Breast epithelium (tissue), 4 donors: ENCODE measurements around the gene PPIG. TPM values are rescaled to one million over a fixed set of nuclear protein-coding genes. Genes with fewer than 3 reads are reported as not detected.
"Not testable (repeated sequence)": the region's sequence is repeated elsewhere in the genome, so short reads cannot be mapped to it uniquely, and the experiment has no call there.

Source experiments
- DNase-seq, 2 donors: peaks; one replicate each; pipeline ENCODE4 v3.0.0-alpha.2; 2019; ENCODE audit warnings: low spot score in 2 of 2
- H3K27ac ChIP-seq, 2 donors: fragments of 200-600 bp; sonication (generic) in 1 of 2; one replicate each; pipeline ENCODE4 v1.5.1; 2016 to 2019; ENCODE audit warnings: mild to moderate bottlenecking in 1 of 2
- H3K27me3 ChIP-seq, 2 donors: fragments of 200-600 bp; sonication (generic) in 1 of 2; one replicate each; pipeline versions ENCODE4 v1.5.1 to v1.6.0; 2017 to 2019; ENCODE audit warnings: control low read depth in 1 of 2, mild to moderate bottlenecking in 1 of 2
- H3K36me3 ChIP-seq: fragments of 200-600 bp; one replicate; pipeline ENCODE4 v1.5.1; 2019
- H3K4me1 ChIP-seq, 2 donors: fragments of 200-600 bp; sonication (generic); one replicate each; pipeline ENCODE4 v1.5.1; 2016 to 2019; ENCODE audit warnings: control low read depth in 1 of 2
- H3K4me3 ChIP-seq, 3 donors: fragments of 200-600 bp; sonication (generic); 1 replicate in 2 of 3; 2 replicates in 1 of 3; pipeline ENCODE4 v1.5.1; 2016 to 2019; ENCODE audit warnings: mild to moderate bottlenecking in 3 of 3, moderate library complexity in 2 of 3
- H3K9me3 ChIP-seq, 2 donors: fragments of 200-600 bp; sonication (generic) in 1 of 2; one replicate each; pipeline ENCODE4 v1.5.1; 2016 to 2019; ENCODE audit warnings: control low read depth in 1 of 2
- CTCF ChIP-seq, 3 donors: fragments of 450-650 bp; IDR thresholded peaks; one replicate each; pipeline ENCODE4 v1.5.1; 2016 to 2017; ENCODE audit warnings: antibody characterized with exemption in 3 of 3, mild to moderate bottlenecking in 3 of 3, moderate library complexity in 3 of 3
- POLR2A ChIP-seq: fragments of 450-650 bp; IDR thresholded peaks from one replicate; pipeline ENCODE4 v1.6.1; 2016; ENCODE audit warnings: antibody characterized with exemption, mild to moderate bottlenecking, moderate library complexity
- POLR2AphosphoS5 ChIP-seq, 3 donors: sonication (generic); formaldehyde crosslinking; IDR thresholded peaks; one replicate each; pipeline ENCODE4 v1.6.1; 2017; ENCODE audit warnings: antibody characterized with exemption in 3 of 3
- intact Hi-C: fragments of 100-400 bp; cut with DNase I; formaldehyde crosslinking; loops from one replicate; pipeline ENCODE4 v1.15.1; 2023; ENCODE audit warnings: low total_unique reads
- total RNA-seq, 3 donors: library from RNA; depleted of rRNA; stranded (reverse); fragments of >200 nt; gene quantifications; one replicate each; pipeline ENCODE4 v1.1.0, GENCODE V29; 2016

Gene PPIG
- total RNA-seq, 3 donors from 2014 or later: 35.5 to 67.9 (median 50.1) TPM

- intact Hi-C loops: no loop called here
- DNase-seq: no peak
These were observed 98.9 kb downstream of the PPIG start for GRCh38 chr2:169683054-169683424.

GRCh38 chr2:169683425-169684134 is 99.4 kb downstream of the PPIG start:
- DNase-seq: no peak

More at GRCh38 chr2:169683054-169683424, 98.9 kb downstream of the PPIG start:
- Histone ChIP-seq H3K27me3 (no peaks in the 10 kb centered on the region), H3K27ac (no peak overlapping the region), H3K36me3 (no peaks in the 10 kb centered on the region), H3K4me3 (no peak overlapping the region), H3K9me3 (no peaks in the 10 kb centered on the region), H3K4me1 (no peaks in the 10 kb centered on the region)
- no peak for TF ChIP-seq CTCF (IDR thresholded peaks at IDR 0.05)
- TF ChIP-seq POLR2AphosphoS5 (IDR thresholded peaks at IDR 0.05): no peak
- no peak for TF ChIP-seq POLR2A

GRCh38 chr2:169684135-169684565 is 100.0 kb downstream of the PPIG start:
- H3K27ac ChIP-seq: no peak overlapping the region
- no peak for TF ChIP-seq POLR2AphosphoS5 (IDR thresholded peaks at IDR 0.05)
- TF ChIP-seq POLR2A: no peak
- no peak for TF ChIP-seq CTCF (IDR thresholded peaks at IDR 0.05)
- intact Hi-C loops: no loop called here
- H3K36me3 ChIP-seq: no peaks in the 10 kb centered on the region
- H3K4me3 ChIP-seq: no peak overlapping the region
- H3K27me3 ChIP-seq: no peaks in the 10 kb centered on the region
- no peaks in the 10 kb centered on the region for H3K9me3 ChIP-seq
- DNase-seq: no peak
- no peaks in the 10 kb centered on the region for H3K4me1 ChIP-seq

More at GRCh38 chr2:169683425-169684134, 99.4 kb downstream of the PPIG start:
- H3K27ac ChIP-seq: no peak overlapping the region
- no peaks in the 10 kb centered on the region for H3K27me3 ChIP-seq
- intact Hi-C loops: no loop called here
- H3K36me3 ChIP-seq: no peaks in the 10 kb centered on the region
- TF ChIP-seq CTCF (IDR thresholded peaks at IDR 0.05) (no peak), POLR2AphosphoS5 (IDR thresholded peaks at IDR 0.05) (no peak), POLR2A (no peak)
- no peaks in the 10 kb centered on the region for H3K9me3 ChIP-seq
- no peak overlapping the region for H3K4me3 ChIP-seq
- no peaks in the 10 kb centered on the region for H3K4me1 ChIP-seq

GRCh38 chr2:169684712-169685111 is 100.6 kb downstream of the PPIG start:
- H3K27me3 ChIP-seq, H3K9me3 ChIP-seq, DNase-seq, H3K4me3 ChIP-seq, H3K27ac ChIP-seq, H3K36me3 ChIP-seq, intact Hi-C loops, H3K4me1 ChIP-seq: not testable (repeated sequence)

- H3K36me3 ChIP-seq, H3K27me3 ChIP-seq, DNase-seq, H3K4me3 ChIP-seq, H3K27ac ChIP-seq, H3K4me1 ChIP-seq, intact Hi-C loops, H3K9me3 ChIP-seq: not testable (repeated sequence)
These were observed 102.7 kb downstream of the PPIG start for GRCh38 chr2:169686825-169687224.

GRCh38 chr2:169687943-169688342 is 103.8 kb downstream of the PPIG start:
- H3K4me3 ChIP-seq: not testable (repeated sequence)

More at GRCh38 chr2:169687943-169688342, 103.8 kb downstream of the PPIG start:
- H3K4me1 ChIP-seq, H3K36me3 ChIP-seq, DNase-seq, intact Hi-C loops, H3K9me3 ChIP-seq, H3K27me3 ChIP-seq, H3K27ac ChIP-seq: not testable (repeated sequence)
